K562 (cell line): ENCODE data around the gene GLYATL1B.

Experiments used
- ASH1L ChIP-seq: fragments of 450-650 bp; IDR thresholded peaks from 2 replicates; pipeline ENCODE4 v1.6.1; 2018; ENCODE audit warnings: borderline replicate concordance, mild to moderate bottlenecking, low read depth; ENCODE audit not compliant: partially characterized antibody
- CBX5 ChIP-seq: IDR thresholded peaks from 2 replicates; pipeline ENCODE4 v1.6.1; 2014; ENCODE audit warnings: low read depth, borderline replicate concordance
- CTCF ChIP-seq, 3 experiments: IDR thresholded peaks in 2 of 3; conservative IDR thresholded peaks in 1 of 3; 2 replicates each; pipeline ENCODE4 v1.5.1; 2011 to 2012; ENCODE audit warnings: low read length in 3 of 3, mild to moderate bottlenecking in 3 of 3, control low read depth in 2 of 3, improper control_type of control experiment in 1 of 3, inconsistent platforms in 1 of 3, low read depth in 1 of 3, mixed read lengths in 1 of 3, moderate library complexity in 1 of 3; ENCODE audit not compliant: insufficient read depth in 2 of 3
- PCBP2 ChIP-seq: fragments of 200-400 bp; formaldehyde crosslinking; IDR thresholded peaks from 2 replicates; pipeline ENCODE4 v1.6.1; 2018; ENCODE audit warnings: low read length, low read depth, mild to moderate bottlenecking, moderate library complexity; ENCODE audit not compliant: poor library complexity, severe bottlenecking
- REST ChIP-seq, 2 experiments: fragments of 450-650 bp; formaldehyde crosslinking in 1 of 2; IDR thresholded peaks; 2 replicates each; pipeline versions ENCODE4 v1.4.0 to v1.6.1; 2014 to 2020; ENCODE audit warnings: mild to moderate bottlenecking in 2 of 2, borderline replicate concordance in 1 of 2, low read depth in 1 of 2
- ZHX1 ChIP-seq: fragments of 150-350 bp; conservative IDR thresholded peaks from 2 replicates; pipeline ENCODE4 v1.6.1; 2014; ENCODE audit warnings: low read length
- ZNF124 ChIP-seq: sonication (generic); formaldehyde crosslinking; IDR thresholded peaks from 2 replicates; pipeline ENCODE4 v1.8.1; 2022; ENCODE audit warnings: missing genetic modification reagents
- ZNF140 ChIP-seq: fragments of 250-450 bp; sonication (Bioruptor Pico); IDR thresholded peaks from 2 replicates; pipeline ENCODE4 v1.8.0; 2021; ENCODE audit warnings: moderate library complexity, mild to moderate bottlenecking, inconsistent platforms
- ZNF23 ChIP-seq: fragments of 250-450 bp; sonication (Bioruptor Pico); IDR thresholded peaks from 2 replicates; pipeline ENCODE4 v1.4.0; 2020; ENCODE audit warnings: mild to moderate bottlenecking
- TF ChIP-seq, protein P1 (sequence below): fragments of 250-450 bp; sonication (Bioruptor Pico); IDR thresholded peaks from 2 replicates; pipeline ENCODE4 v1.8.0; 2021; ENCODE audit warnings: borderline replicate concordance, mild to moderate bottlenecking, moderate library complexity; ENCODE audit not compliant: poor library complexity, severe bottlenecking

- no peak for TF ChIP-seq CTCF (IDR thresholded peaks at IDR 0.05 in 2 of 3, conservative IDR thresholded peaks at IDR 0.05 in 1 of 3; ENCODE audit: insufficient read depth in 2 of 3, low read depth in 1 of 3, low read length in 3 of 3)
- TF ChIP-seq PCBP2, result no peak
- no peak for TF ChIP-seq ZNF140
- no peak for TF ChIP-seq ZNF23 (CRISPR knock-in tag)
- TF ChIP-seq REST (IDR thresholded peaks at IDR 0.05; ENCODE audit: borderline replicate concordance), result no peak
- TF ChIP-seq REST (CRISPR knock-in tag; IDR thresholded peaks at IDR 0.05; ENCODE audit: low read depth), result no peak
- no peak for TF ChIP-seq CBX5
- TF ChIP-seq, protein P1, sequence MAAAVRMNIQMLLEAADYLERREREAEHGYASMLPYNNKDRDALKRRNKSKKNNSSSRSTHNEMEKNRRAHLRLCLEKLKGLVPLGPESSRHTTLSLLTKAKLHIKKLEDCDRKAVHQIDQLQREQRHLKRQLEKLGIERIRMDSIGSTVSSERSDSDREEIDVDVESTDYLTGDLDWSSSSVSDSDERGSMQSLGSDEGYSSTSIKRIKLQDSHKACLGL, result no peak
- no peak for TF ChIP-seq ASH1L
- TF ChIP-seq ZNF124 (CRISPR knock-in tag), result no peak
- no peak for TF ChIP-seq ZHX1
Observed at GRCh38 chr11:59069087-59069486, 17.0 kb upstream of the GLYATL1B start.
